ENCODE results near the gene FCHO1.
"Not testable (repeated sequence)": the region's sequence is repeated elsewhere in the genome, so short reads cannot be mapped to it uniquely, and the experiment has no call there.

FCHO1 gene

DNA sequence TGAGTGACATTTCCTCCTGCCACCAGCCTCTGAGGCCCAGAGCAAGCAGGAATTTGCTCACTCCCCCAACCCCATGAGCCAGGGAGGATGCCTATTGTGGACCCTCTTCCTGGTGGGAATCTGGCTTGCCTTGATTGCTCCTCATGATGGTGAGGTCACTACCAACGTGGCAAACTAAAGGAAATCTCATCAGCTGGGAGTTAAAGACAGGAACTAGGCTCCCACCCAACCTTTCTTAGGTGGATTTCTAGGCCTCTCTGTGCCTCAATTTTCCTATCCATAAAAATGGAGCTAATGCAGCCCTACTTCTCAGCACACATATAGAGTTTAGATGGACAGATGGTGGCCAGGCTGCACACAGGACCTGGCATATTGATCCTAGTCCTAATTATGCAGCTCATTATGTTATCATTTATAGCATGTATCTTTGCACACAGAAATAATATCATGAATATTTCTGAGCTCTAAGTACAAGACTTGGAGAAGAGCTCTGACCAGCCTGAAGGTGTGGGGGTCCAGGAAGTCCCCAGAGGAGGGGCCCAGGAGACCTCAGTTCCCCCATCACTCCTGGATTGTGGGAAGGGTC, 45.7 kb downstream of the FCHO1 start:
- H3K4me1 ChIP-seq, result peaks cover 3% of the 10 kb centered on the region
- H3K9me3 ChIP-seq, result no peaks in the 10 kb centered on the region

DNA sequence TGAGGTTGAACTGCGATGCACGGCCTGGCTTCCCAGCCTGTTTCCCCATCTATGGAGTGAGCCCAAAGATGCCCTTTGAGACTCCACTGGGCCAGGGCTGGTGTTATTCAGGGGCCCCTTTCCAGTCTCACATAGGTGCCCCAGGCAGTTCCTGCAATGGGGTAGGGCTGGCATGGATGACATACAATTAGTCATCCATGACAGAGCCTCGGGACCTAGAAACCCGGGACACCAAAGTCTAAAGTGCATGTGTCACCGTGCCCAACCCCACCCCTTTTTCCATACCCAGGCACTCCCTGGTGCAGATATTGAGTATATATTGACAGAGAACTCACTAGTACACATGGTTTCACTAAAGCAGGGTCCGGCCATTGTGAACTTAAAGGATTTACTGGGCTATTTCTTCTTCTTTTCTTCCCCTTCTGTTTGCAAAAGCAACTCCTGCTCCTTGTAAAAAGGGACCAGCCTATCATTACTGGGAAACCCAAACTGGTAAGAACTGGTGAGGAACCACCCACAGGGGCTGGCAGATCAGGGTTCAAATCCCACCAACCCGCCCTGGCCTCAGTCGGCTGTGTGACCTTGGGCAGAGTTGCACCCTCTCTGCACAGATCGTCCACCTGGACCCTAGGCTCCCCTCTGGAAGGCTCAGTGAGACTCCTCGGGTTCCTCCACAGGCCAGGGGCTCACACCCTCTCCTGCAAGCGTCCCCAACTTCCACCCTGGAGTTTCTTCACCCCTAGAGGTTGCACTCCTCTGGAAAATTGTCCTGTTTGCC, 46.3 kb downstream of the FCHO1 start:
- Histone ChIP-seq H3K9me3 (no peaks in the 10 kb centered on the region), H3K4me1 (peaks cover 3% of the 10 kb centered on the region), H3K27me3 (peaks cover 5% of the 10 kb centered on the region; the same call in 1 of the 2 replicates), H3K36me3 (no peaks in the 10 kb centered on the region), H3K4me3 (ENCODE audit: low read depth, low read length) (no peak overlapping the region)
- TF ChIP-seq, protein P1, sequence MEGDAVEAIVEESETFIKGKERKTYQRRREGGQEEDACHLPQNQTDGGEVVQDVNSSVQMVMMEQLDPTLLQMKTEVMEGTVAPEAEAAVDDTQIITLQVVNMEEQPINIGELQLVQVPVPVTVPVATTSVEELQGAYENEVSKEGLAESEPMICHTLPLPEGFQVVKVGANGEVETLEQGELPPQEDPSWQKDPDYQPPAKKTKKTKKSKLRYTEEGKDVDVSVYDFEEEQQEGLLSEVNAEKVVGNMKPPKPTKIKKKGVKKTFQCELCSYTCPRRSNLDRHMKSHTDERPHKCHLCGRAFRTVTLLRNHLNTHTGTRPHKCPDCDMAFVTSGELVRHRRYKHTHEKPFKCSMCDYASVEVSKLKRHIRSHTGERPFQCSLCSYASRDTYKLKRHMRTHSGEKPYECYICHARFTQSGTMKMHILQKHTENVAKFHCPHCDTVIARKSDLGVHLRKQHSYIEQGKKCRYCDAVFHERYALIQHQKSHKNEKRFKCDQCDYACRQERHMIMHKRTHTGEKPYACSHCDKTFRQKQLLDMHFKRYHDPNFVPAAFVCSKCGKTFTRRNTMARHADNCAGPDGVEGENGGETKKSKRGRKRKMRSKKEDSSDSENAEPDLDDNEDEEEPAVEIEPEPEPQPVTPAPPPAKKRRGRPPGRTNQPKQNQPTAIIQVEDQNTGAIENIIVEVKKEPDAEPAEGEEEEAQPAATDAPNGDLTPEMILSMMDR (IDR thresholded peaks at IDR 0.05; ENCODE audit: low read depth, low read length), result no peak
- peak; percentile 47 for DNase-seq

More for the DNA sequence above, 45.7 kb downstream of the FCHO1 start:
- DNase-seq, result no peak
- Histone ChIP-seq H3K4me3 (ENCODE audit: low read depth, low read length) (no peak overlapping the region), H3K27me3 (peaks cover 5% of the 10 kb centered on the region; the same call in 1 of the 2 replicates), H3K36me3 (no peaks in the 10 kb centered on the region)
- TF ChIP-seq, protein P1 (IDR thresholded peaks at IDR 0.05; ENCODE audit: low read depth, low read length), result no peak

DNA sequence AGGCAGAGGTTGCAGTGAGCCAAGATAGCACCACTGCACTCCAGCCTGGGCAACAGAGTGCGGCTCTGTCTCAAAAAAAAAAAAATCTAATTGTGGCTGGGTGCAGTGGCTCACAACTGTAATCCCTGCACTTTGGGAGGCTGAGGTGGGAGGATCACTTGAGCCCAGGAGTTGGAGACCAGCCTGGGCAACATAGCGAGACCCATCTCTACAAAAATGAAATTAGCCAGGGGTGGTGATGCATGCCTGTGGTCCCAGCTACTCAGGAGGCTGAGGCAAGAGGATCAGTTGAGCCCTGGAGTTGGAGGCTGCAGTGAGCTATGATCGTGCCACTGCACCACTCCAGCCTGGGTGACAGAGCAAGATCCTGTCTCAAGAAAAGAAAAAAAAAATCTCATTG, 47.3 kb downstream of the FCHO1 start:
- H3K4me3 ChIP-seq (ENCODE audit: low read depth, low read length); H3K4me1 ChIP-seq; H3K9me3 ChIP-seq; H3K27me3 ChIP-seq; DNase-seq; H3K36me3 ChIP-seq: not testable (repeated sequence)

DNA sequence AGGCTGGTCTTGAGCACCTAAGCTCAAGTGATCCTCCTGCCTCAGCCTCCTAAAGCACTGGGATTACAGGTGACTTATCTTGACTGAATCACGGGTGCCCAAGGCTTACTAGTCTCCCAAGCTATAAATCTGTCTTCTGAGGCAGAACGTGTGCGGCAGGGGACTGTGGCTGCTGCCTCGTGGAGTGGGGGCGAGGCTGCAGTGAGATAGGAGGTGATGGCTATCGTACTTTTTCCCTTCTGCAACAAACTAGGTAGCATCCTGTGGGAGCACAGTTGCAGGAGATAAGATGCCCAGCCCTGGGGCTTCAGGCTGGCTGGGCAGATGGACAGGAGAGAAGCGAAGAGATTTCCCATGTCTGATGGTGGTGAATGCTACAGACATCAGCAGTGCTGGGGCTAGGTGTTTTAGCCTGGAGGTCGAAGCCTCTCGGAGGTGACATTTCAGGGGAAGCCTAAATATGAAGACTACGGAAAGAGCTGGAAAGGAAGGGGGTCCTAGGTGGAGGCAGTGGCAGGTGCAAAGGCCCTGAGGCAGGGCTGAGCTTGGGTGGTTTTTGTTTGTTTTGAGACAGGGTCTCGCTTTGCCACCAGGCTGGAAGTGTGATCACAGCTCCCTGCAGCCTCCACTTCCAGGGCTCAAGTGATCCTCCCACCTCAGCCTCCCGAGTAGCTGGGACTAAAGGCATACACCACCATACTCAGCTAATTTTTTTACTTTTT, 51.0 kb downstream of the FCHO1 start:
- Histone ChIP-seq H3K4me1 (no peaks in the 10 kb centered on the region), H3K27me3 (no peaks in the 10 kb centered on the region), H3K36me3 (no peaks in the 10 kb centered on the region), H3K9me3 (no peaks in the 10 kb centered on the region), H3K4me3 (ENCODE audit: low read depth, low read length) (no peak overlapping the region)
- DNase-seq, result no peak
- TF ChIP-seq, protein P1 (IDR thresholded peaks at IDR 0.05; ENCODE audit: low read depth, low read length), result no peak

DNA sequence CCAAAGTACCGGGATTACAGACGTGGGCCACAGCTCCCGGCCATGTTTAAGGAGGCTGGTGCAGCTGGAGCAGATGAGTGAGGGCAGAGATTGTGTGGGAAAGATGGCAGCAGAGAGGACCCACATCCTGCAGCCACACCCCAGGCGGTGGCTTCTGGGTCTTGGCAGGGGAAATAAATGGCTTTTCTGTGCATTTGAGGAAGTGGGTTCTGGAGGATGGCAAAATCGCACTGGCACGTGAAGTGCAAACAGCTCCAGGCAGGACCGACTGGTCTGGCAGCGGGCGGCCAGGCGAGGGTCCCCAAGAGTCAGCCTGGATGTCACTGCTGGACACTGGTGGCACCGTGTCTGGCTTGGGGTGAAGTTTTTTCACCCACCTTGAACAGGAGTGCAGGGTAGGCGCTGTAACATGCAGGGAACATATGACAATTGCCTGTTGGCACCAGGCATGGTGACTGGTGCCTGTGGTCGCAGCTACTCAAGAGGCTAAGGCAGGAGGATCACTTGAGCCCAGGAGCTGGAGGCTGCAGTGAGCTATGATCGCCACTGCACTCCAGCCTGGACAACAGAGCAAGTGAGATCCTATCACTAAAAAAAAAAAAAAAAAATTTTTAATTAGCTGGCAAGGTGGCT, 52.1 kb downstream of the FCHO1 start:
- Histone ChIP-seq H3K9me3 (no peaks in the 10 kb centered on the region), H3K36me3 (no peaks in the 10 kb centered on the region), H3K4me1 (no peaks in the 10 kb centered on the region), H3K4me3 (ENCODE audit: low read depth, low read length) (no peak overlapping the region), H3K27me3 (no peaks in the 10 kb centered on the region)
- DNase-seq, result no peak
- TF ChIP-seq, protein P1 (IDR thresholded peaks at IDR 0.05; ENCODE audit: low read depth, low read length), result no peak

DNA sequence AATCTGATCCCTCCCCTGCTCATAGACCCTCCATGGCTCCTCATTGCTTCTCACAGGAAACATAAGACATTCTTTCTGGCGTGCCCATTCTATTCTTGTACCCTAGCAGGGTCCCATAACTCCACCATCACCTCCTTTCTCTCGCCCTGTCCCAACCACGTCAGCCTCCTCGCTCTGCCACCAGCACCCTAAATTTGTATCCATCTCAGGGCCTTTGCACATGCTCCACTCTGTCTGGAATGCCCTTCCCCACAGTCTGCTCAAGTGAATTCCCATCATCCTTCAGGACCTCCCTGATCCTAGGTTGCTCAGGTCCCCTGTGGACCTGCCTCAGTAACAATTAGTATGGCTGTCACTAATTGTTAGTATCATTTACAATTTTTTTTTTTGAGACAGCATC, 54.1 kb downstream of the FCHO1 start:
- H3K36me3 ChIP-seq, result no peaks in the 10 kb centered on the region
- TF ChIP-seq, protein P1 (IDR thresholded peaks at IDR 0.05; ENCODE audit: low read depth, low read length), result no peak
- no peaks in the 10 kb centered on the region for H3K4me1 ChIP-seq

More for the DNA sequence above, 54.1 kb downstream of the FCHO1 start:
- H3K27me3 ChIP-seq, result no peaks in the 10 kb centered on the region
- H3K9me3 ChIP-seq, result no peaks in the 10 kb centered on the region
- no peak overlapping the region for H3K4me3 ChIP-seq (ENCODE audit: low read depth, low read length)
- no peak for DNase-seq

Measured in BE2C (cell line).